A549 (cell line): ENCODE measurements around the gene PRR23E. TPM values are rescaled to one million over a fixed set of nuclear protein-coding genes. Genes with fewer than 3 reads are reported as not detected.

Source experiments
- ATAC-seq, 2 experiments: fragments of 200-7000 bp in 1 of 2; fragments of >200 bp in 1 of 2; cut with Nextera tagmentation in 1 of 2; cut with Tn5 transposase in 1 of 2; 3 replicates each; pipeline versions ENCODE4 v1.8.0 to v1.9.1; 2018 to 2020; ENCODE audit warnings: mild to moderate bottlenecking in 1 of 2, moderate library complexity in 1 of 2
- CTCF ChIA-PET: fragments of 300-600 bp; sonication (Branson Sonifier 250); formaldehyde crosslinking; extraction: SDS; loops from one replicate; lab custom pipeline; 2021; ENCODE audit warnings: antibody characterized with exemption, inconsistent platforms; lab: Yijun Ruan, JAX
- POLR2A ChIA-PET: fragments of 350-600 bp; formaldehyde crosslinking; extraction: SDS; loops from one replicate; lab custom pipeline; 2021; ENCODE audit warnings: antibody characterized with exemption, inconsistent platforms; lab: Yijun Ruan, JAX
- DNase-seq, 2 experiments: peaks; one replicate each; pipeline versions ENCODE4 v3.0.0 to v3.0.0-alpha.2; 2011 to 2016; ENCODE audit warnings: low read depth in 1 of 2, low spot score in 1 of 2
- FAIRE-seq: peaks from 2 replicates; lab custom pipeline; 2011; peaks lifted over from hg19 to GRCh38; lab: Jason Lieb, UNC
- H3K27ac ChIP-seq, 2 experiments: fragments of >200 bp; sonication (Bioruptor Twin); formaldehyde crosslinking; 3 replicates each; pipeline ENCODE4 v1.5.1; 2016 to 2017
- H3K4me1 ChIP-seq: fragments of >200 bp; sonication (Bioruptor Twin); formaldehyde crosslinking; 3 replicates; pipeline ENCODE4 v1.6.1; 2016
- H3K4me2 ChIP-seq: fragments of >200 bp; sonication (Bioruptor Twin); formaldehyde crosslinking; 3 replicates; pipeline ENCODE4 v1.6.1; 2016
- H3K4me3 ChIP-seq: fragments of >200 bp; sonication (Bioruptor Twin); formaldehyde crosslinking; 3 replicates; pipeline ENCODE4 v1.5.1; 2016
- H3K9me3 ChIP-seq: fragments of >200 bp; sonication (Bioruptor Twin); formaldehyde crosslinking; 3 replicates; pipeline ENCODE4 v1.6.1; 2016
- CBX2 ChIP-seq: fragments of 200-600 bp; sonication (generic); IDR thresholded peaks from 2 replicates; pipeline ENCODE4 v1.6.1; 2016; ENCODE audit warnings: low read depth, mild to moderate bottlenecking, borderline replicate concordance
- CBX8 ChIP-seq: fragments of 200-600 bp; sonication (generic); IDR thresholded peaks from 2 replicates; pipeline ENCODE4 v1.6.1; 2016
- EHF ChIP-seq: fragments of 250-450 bp; sonication (Bioruptor Pico); IDR thresholded peaks from 2 replicates; pipeline ENCODE4 v1.5.0; 2020; ENCODE audit warnings: mild to moderate bottlenecking
- FOSL2 ChIP-seq, 2 experiments: fragments of 450-650 bp in 1 of 2; fragments of >200 bp in 1 of 2; sonication (Bioruptor Twin) in 1 of 2; formaldehyde crosslinking; IDR thresholded peaks; 2 replicates each; pipeline versions ENCODE4 v1.5.0 to v1.6.1; 2016 to 2020; ENCODE audit warnings: mild to moderate bottlenecking in 1 of 2, moderate library complexity in 1 of 2
- GATA3 ChIP-seq: IDR thresholded peaks from 2 replicates; pipeline ENCODE4 v1.6.1; 2012; ENCODE audit warnings: borderline replicate concordance
- HDAC2 ChIP-seq: fragments of 200-600 bp; sonication (generic); IDR thresholded peaks from 2 replicates; pipeline ENCODE4 v1.6.1; 2016
- HEYL ChIP-seq: fragments of 250-450 bp; sonication (Bioruptor Pico); IDR thresholded peaks from 2 replicates; pipeline ENCODE4 v1.8.0; 2021; ENCODE audit warnings: mild to moderate bottlenecking, moderate library complexity
- HOXA7 ChIP-seq: fragments of 250-450 bp; sonication (Bioruptor Pico); IDR thresholded peaks from 2 replicates; pipeline ENCODE4 v1.5.0; 2020; ENCODE audit warnings: mild to moderate bottlenecking, moderate library complexity
- JUN ChIP-seq, 2 experiments: fragments of >200 bp; sonication (Bioruptor Twin); formaldehyde crosslinking; IDR thresholded peaks; 2 replicates in 1 of 2; 3 replicates in 1 of 2; pipeline ENCODE4 v1.6.1; 2016 to 2017
- NFE2L2 ChIP-seq: fragments of 150-350 bp; conservative IDR thresholded peaks from 2 replicates; pipeline ENCODE4 v1.6.1; 2014; ENCODE audit warnings: low read length
- NPAS2 ChIP-seq: fragments of 250-450 bp; sonication (Bioruptor Pico); IDR thresholded peaks from 2 replicates; pipeline ENCODE4 v1.8.0; 2022; ENCODE audit warnings: mild to moderate bottlenecking, moderate library complexity, borderline replicate concordance
- PBX3 ChIP-seq: IDR thresholded peaks from 2 replicates; pipeline ENCODE4 v1.6.1; 2012
- POLR2A ChIP-seq: IDR thresholded peaks from 2 replicates; pipeline ENCODE4 v1.6.1; 2012; ENCODE audit warnings: mild to moderate bottlenecking, low read length
- POLR2AphosphoS2 ChIP-seq: conservative IDR thresholded peaks from 2 replicates; pipeline ENCODE4 v1.6.1; 2012; ENCODE audit warnings: low read length, improper control_type of control experiment, inconsistent platforms
- RAD21 ChIP-seq, 2 experiments: fragments of >200 bp in 1 of 2; sonication (Bioruptor Twin) in 1 of 2; formaldehyde crosslinking in 1 of 2; IDR thresholded peaks in 1 of 2; conservative IDR thresholded peaks in 1 of 2; 2 replicates in 1 of 2; 3 replicates in 1 of 2; pipeline ENCODE4 v1.6.1; 2012 to 2018; ENCODE audit warnings: inconsistent platforms in 1 of 2
- RCOR1 ChIP-seq: fragments of 150-350 bp; IDR thresholded peaks from 2 replicates; pipeline ENCODE4 v1.6.1; 2014; ENCODE audit warnings: antibody characterized with exemption, low read length, low read depth
- REST ChIP-seq: fragments of 200-600 bp; sonication (generic); IDR thresholded peaks from 2 replicates; pipeline ENCODE4 v1.6.1; 2016; ENCODE audit warnings: antibody characterized with exemption, mild to moderate bottlenecking, moderate library complexity
- RFX5 ChIP-seq: fragments of 450-650 bp; IDR thresholded peaks from 2 replicates; pipeline ENCODE4 v1.7.1; 2014; ENCODE audit warnings: antibody characterized with exemption, mild to moderate bottlenecking, moderate library complexity
- RNF2 ChIP-seq: fragments of 200-600 bp; sonication (generic); IDR thresholded peaks from 2 replicates; pipeline ENCODE4 v1.6.1; 2016; ENCODE audit warnings: low read depth, mild to moderate bottlenecking, antibody characterized with exemption, moderate library complexity, borderline replicate concordance
- USF2 ChIP-seq: fragments of 450-650 bp; IDR thresholded peaks from 2 replicates; pipeline ENCODE4 v1.6.1; 2014; ENCODE audit warnings: antibody characterized with exemption
- ZFP36 ChIP-seq: fragments of 450-650 bp; IDR thresholded peaks from 2 replicates; pipeline ENCODE4 v1.6.1; 2014; ENCODE audit warnings: borderline replicate concordance; ENCODE audit not compliant: partially characterized antibody
- ZSCAN20 ChIP-seq: fragments of 250-450 bp; sonication (Bioruptor Pico); IDR thresholded peaks from 2 replicates; pipeline ENCODE4 v1.8.0; 2022; ENCODE audit warnings: mild to moderate bottlenecking, moderate library complexity
- WGBS: methylation state at CpG from one replicate; pipeline ENCODE4 v1.1.6; 2017; ENCODE audit errors: missing lambda C conversion rate; 5-methylcytosine and 5-hydroxymethylcytosine counted together
- polyA plus RNA-seq, 4 experiments: library from polyadenylated mRNA; depleted of rRNA in 3 of 4; stranded (reverse); fragments of >200 nt; fragmentation: RNase III in 1 of 4; extraction: RNeasy Plus Mini Kit Qiagen cat#74134 plus additional on column Dnase treatment in 1 of 4; gene quantifications; 2 replicates in 3 of 4; 3 replicates in 1 of 4; pipeline ENCODE4 v1.2.3, GENCODE V29; 2011 to 2017
- TF ChIP-seq, protein P1 (sequence below): fragments of 250-450 bp; sonication (Bioruptor Pico); IDR thresholded peaks from 2 replicates; pipeline ENCODE4 v1.5.0; 2020; ENCODE audit warnings: low read depth, mild to moderate bottlenecking, moderate library complexity
- TF ChIP-seq, protein P2 (sequence below): IDR thresholded peaks from 2 replicates; pipeline ENCODE4 v1.6.1; 2012; ENCODE audit warnings: low read depth, borderline replicate concordance

The PRR23E gene
- polyA plus RNA-seq, 2 of the 4 experiments (the other 2 are of a cell fraction) = not detected

DNA sequence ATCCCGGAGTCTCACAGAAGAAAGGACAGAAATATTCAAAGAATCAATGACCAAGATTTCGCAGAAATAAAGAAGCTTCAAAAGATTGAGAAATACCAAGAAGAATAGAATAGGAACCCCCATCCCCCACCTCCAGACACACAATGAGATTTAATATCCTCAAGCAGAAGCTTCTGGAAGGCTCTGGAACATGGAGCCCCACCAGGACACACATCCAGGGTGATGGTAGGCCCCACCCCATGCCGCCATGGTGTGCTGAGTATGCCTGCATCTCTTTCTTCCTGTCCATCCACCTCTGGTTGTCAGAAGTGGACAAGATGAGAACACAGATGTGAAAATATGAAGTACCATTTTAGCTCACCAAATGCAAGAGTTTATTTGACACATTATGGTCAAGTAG lies 19.3 kb downstream of the PRR23E start:
- no peak overlapping the region for H3K4me2 ChIP-seq
- CTCF ChIA-PET = interaction anchor here (1.2 kb wide), 1 partner anchor 532 kb away, joined by 3 read pairs; no protein-coding TSS in a partner anchor
- POLR2A ChIA-PET = no interaction called here
- no peak for FAIRE-seq
- no peak for DNase-seq
- TF ChIP-seq NFE2L2 (no peak), GATA3 (no peak), USF2 (no peak), JUN (IDR thresholded peaks at IDR 0.05) (no peak), PBX3 (no peak), RAD21 (conservative IDR thresholded peaks at IDR 0.05 in 1 of 2, IDR thresholded peaks at IDR 0.05 in 1 of 2) (no peak), REST (no peak), POLR2A (no peak), ZSCAN20 (CRISPR knock-in tag) (no peak), RNF2 (no peak), HOXA7 (no peak), RCOR1 (no peak)
- WGBS = 48% methylated on average over 3 of the region's 3 CpGs
- H3K4me1 ChIP-seq = peaks cover under 1% of the 10 kb centered on the region; the same call in 1 of the 3 replicates
- H3K9me3 ChIP-seq = no peaks in the 10 kb centered on the region
- ATAC-seq = no peak
- no peak overlapping the region for H3K4me3 ChIP-seq
- no peak overlapping the region for H3K27ac ChIP-seq

DNA sequence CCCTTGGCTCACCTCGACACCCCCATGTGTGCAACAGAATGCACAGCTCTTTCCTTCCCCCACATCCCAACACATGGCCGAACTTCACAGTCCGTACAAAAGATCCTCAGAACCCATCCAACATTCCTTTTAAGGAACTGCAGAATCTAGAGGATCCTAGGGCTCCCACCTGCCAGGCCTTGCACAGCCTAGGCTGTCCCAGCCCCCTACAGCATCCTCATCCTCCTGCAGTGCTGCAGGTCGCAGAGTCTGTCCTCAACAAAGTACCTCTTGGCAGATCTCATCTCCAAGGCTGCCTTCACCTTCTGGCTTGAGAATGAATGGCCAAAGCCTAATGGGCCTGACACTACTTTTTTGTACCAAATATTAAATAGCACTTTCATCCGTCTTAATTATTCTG lies 19.8 kb downstream of the PRR23E start:
- TF ChIP-seq HEYL (CRISPR knock-in tag) (no peak), JUN (IDR thresholded peaks at IDR 0.05) (no peak), FOSL2 (IDR thresholded peaks at IDR 0.05) (no peak), FOSL2 (CRISPR knock-in tag; IDR thresholded peaks at IDR 0.05) (no peak)
- TF ChIP-seq, all 56 proteins: peak for 0
- Histone ChIP-seq H3K4me2 (no peak overlapping the region), H3K4me1 (peaks cover 4% of the 10 kb centered on the region; the same call in 1 of the 3 replicates), H3K4me3 (no peak overlapping the region), H3K27ac (no peak overlapping the region), H3K9me3 (no peaks in the 10 kb centered on the region)
- WGBS = 34% methylated on average over 5 of the region's 5 CpGs
- ATAC-seq (no peak), DNase-seq (no peak), FAIRE-seq (no peak)
- CTCF ChIA-PET = interaction anchor here (1.2 kb wide), 1 partner anchor 533 kb away, joined by 3 read pairs; no protein-coding TSS in a partner anchor
- POLR2A ChIA-PET = no interaction called here

DNA sequence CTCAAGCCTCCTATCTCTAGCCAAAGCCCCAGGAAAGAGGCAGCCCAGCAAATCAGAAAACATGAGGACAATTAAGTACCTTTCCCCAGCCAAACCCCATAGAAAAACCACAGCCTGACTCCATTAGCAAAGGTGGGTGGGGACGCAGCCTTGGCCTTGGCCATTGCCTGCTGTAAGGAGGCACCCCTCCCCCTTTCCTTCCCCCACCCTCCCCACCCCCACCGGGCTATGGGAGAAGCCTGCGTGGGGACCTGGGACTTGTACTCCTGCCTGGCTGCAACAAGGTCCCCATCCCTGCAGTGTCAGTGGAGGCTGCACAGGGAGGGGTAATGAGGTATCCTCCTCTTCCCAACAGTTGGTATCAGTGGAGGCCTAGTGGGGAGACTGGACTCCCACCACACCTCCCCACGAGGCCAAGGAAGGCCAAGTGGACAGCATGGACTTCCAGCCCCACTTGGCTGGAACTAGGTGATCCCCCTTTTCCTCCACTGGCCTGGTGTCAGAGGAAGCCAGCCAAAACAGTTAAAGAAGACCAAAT lies 20.5 kb downstream of the PRR23E start:
- POLR2A ChIA-PET = no interaction called here
- ATAC-seq (no peak), FAIRE-seq (no peak), DNase-seq (no peak)
- Histone ChIP-seq H3K4me3 (no peak overlapping the region), H3K9me3 (no peaks in the 10 kb centered on the region), H3K4me2 (no peak overlapping the region), H3K27ac (no peak overlapping the region), H3K4me1 (peaks cover 4% of the 10 kb centered on the region; the same call in 1 of the 3 replicates)
- CTCF ChIA-PET = no interaction called here
- WGBS = 10% methylated on average over 2 of the region's 4 CpGs
- TF ChIP-seq CBX8 = no peak
- TF ChIP-seq RCOR1 = no peak
- TF ChIP-seq PBX3 = no peak
- TF ChIP-seq, protein P1, sequence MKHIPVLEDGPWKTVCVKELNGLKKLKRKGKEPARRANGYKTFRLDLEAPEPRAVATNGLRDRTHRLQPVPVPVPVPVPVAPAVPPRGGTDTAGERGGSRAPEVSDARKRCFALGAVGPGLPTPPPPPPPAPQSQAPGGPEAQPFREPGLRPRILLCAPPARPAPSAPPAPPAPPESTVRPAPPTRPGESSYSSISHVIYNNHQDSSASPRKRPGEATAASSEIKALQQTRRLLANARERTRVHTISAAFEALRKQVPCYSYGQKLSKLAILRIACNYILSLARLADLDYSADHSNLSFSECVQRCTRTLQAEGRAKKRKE (CRISPR knock-in tag) = no peak
- TF ChIP-seq RNF2 = no peak
- no peak for TF ChIP-seq NPAS2 (CRISPR knock-in tag)
- no peak for TF ChIP-seq RFX5
- no peak for TF ChIP-seq POLR2AphosphoS2
- no peak for TF ChIP-seq EHF (CRISPR knock-in tag)
- no peak for TF ChIP-seq CBX2
- TF ChIP-seq HEYL (CRISPR knock-in tag) = no peak
- no peak for TF ChIP-seq ZFP36
- TF ChIP-seq, protein P2, sequence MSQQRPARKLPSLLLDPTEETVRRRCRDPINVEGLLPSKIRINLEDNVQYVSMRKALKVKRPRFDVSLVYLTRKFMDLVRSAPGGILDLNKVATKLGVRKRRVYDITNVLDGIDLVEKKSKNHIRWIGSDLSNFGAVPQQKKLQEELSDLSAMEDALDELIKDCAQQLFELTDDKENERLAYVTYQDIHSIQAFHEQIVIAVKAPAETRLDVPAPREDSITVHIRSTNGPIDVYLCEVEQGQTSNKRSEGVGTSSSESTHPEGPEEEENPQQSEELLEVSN = no peak
- TF ChIP-seq HDAC2 = no peak
